ENCODE data around the gene CUL4A. TPM values are rescaled to one million over a fixed set of nuclear protein-coding genes. Genes with fewer than 3 reads are reported as not detected.

CUL4A gene
- total RNA-seq, 1 experiment from 2014 or later, result 97.1 TPM

GRCh38 chr13:113195360-113195759 is 14.1 kb upstream of the CUL4A start:
- Histone ChIP-seq H3K4me1 (ENCODE audit: low read length) (no peaks in the 10 kb centered on the region), H4K20me1 (ENCODE audit: insufficient read depth, low read depth, low read length) (peaks cover 15% of the 10 kb centered on the region; the same call in 1 of the 2 replicates), H3K4me3 (ENCODE audit: low read length) (no peak overlapping the region), H3K36me3 (ENCODE audit: insufficient read depth, low read length) (peaks cover 71% of the 10 kb centered on the region), H3K9me2 (replicated peaks; ENCODE audit: insufficient read depth, low read length) (no peaks in the 10 kb centered on the region), H3K4me2 (ENCODE audit: low read depth, low read length, poor library complexity, severe bottlenecking) (no peak overlapping the region), H2AFZ (ENCODE audit: low read length) (no peak overlapping the region), H3K79me2 (ENCODE audit: low read length) (peaks cover 29% of the 10 kb centered on the region), H3K9me3 (ENCODE audit: low read length) (no peaks in the 10 kb centered on the region), H3K9ac (ENCODE audit: low read length) (no peak overlapping the region), H3K27ac (ENCODE audit: low read length) (no peak overlapping the region), H3K27me3 (ENCODE audit: low read length) (no peaks in the 10 kb centered on the region)
- DNase-seq, result no peak

DNA sequence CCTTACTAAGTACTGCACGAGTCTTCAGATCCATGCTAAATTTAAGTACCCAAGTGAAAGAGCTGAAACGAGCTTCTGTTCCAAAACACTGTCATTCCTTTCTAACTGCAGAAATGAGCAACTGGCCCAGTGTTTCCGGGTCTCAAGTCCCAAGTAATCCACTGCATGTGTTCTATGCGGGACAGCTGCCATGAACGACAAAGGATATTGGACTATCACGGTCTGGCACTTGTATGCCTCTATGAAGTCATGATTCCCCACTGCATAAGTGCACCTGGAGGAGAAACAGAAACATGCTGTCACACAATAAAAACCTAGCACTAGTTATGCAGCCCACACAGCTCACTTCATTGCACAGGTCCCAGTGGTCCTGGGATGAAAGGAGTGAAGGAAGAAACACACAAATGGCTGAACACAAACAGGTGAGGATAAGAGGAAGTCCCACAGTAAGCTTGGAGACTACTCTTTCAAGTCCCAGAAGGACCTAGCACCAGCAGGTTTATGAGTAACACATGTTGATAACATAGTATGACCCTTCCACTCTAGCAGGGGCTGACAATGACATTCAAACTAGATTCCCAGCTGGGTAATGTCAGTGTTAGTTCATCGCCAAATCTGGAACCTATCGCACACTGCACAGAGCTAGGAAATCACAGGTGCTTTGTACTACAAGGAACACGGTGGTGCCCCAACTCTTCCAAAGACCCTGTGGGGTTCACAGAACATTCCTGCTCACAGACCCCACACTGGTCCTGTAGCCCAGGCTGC is 12.3 kb upstream of the CUL4A start:
- Histone ChIP-seq H3K9ac (ENCODE audit: low read length) (no peak overlapping the region), H3K27ac (ENCODE audit: low read length) (no peak overlapping the region), H3K9me2 (replicated peaks; ENCODE audit: insufficient read depth, low read length) (no peaks in the 10 kb centered on the region), H4K20me1 (ENCODE audit: insufficient read depth, low read depth, low read length) (peaks cover 20% of the 10 kb centered on the region; the same call in 1 of the 2 replicates), H3K9me3 (ENCODE audit: low read length) (no peaks in the 10 kb centered on the region), H3K27me3 (ENCODE audit: low read length) (no peaks in the 10 kb centered on the region), H3K4me2 (ENCODE audit: low read depth, low read length, poor library complexity, severe bottlenecking) (no peak overlapping the region), H3K4me1 (ENCODE audit: low read length) (no peaks in the 10 kb centered on the region), H3K4me3 (ENCODE audit: low read length) (no peak overlapping the region), H2AFZ (ENCODE audit: low read length) (no peak overlapping the region), H3K79me2 (ENCODE audit: low read length) (peaks cover 47% of the 10 kb centered on the region), H3K36me3 (ENCODE audit: insufficient read depth, low read length) (peaks cover 68% of the 10 kb centered on the region)
- no peak for DNase-seq

DNA sequence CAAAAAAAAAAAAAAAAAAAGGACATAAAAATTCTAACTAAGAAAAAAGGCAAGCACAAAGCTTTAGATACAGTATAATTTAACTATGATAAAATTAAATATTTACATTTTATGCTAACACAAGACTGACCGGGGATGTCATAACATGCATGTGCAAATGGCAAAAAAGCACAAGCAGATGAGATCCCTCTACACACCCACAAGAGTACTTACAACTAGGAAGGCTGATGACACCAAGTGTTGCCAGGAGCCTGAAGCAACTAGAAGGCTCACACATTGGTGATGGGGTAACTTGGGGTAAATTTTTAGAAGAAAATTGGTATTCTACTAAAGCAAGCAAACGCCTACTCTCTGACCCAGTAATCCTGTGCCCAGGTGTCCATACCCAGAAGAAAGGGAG is 7.6 kb upstream of the CUL4A start:
- DNase-seq, result no peak
- peaks cover 82% of the 10 kb centered on the region for H3K79me2 ChIP-seq (ENCODE audit: low read length)

GRCh38 chr13:113202912-113203311 is 6.5 kb upstream of the CUL4A start:
- no peak for DNase-seq
- Histone ChIP-seq H3K79me2 (ENCODE audit: low read length) (peaks cover 93% of the 10 kb centered on the region), H3K9me3 (ENCODE audit: low read length) (no peaks in the 10 kb centered on the region), H3K36me3 (ENCODE audit: insufficient read depth, low read length) (peaks cover 38% of the 10 kb centered on the region; the same call in 1 of the 2 replicates), H3K27ac (ENCODE audit: low read length) (no peak overlapping the region), H2AFZ (ENCODE audit: low read length) (no peak overlapping the region), H3K4me1 (ENCODE audit: low read length) (peaks cover 23% of the 10 kb centered on the region), H3K4me2 (ENCODE audit: low read depth, low read length, poor library complexity, severe bottlenecking) (no peak overlapping the region), H3K4me3 (ENCODE audit: low read length) (no peak overlapping the region), H4K20me1 (ENCODE audit: insufficient read depth, low read depth, low read length) (peaks cover 51% of the 10 kb centered on the region), H3K27me3 (ENCODE audit: low read length) (no peaks in the 10 kb centered on the region), H3K9me2 (replicated peaks; ENCODE audit: insufficient read depth, low read length) (no peaks in the 10 kb centered on the region), H3K9ac (ENCODE audit: low read length) (no peak overlapping the region)

More for the DNA sequence above, 7.6 kb upstream of the CUL4A start:
- Histone ChIP-seq H3K36me3 (ENCODE audit: insufficient read depth, low read length) (peaks cover 46% of the 10 kb centered on the region), H4K20me1 (ENCODE audit: insufficient read depth, low read depth, low read length) (peaks cover 51% of the 10 kb centered on the region), H3K9me3 (ENCODE audit: low read length) (no peaks in the 10 kb centered on the region), H2AFZ (ENCODE audit: low read length) (no peak overlapping the region), H3K4me3 (ENCODE audit: low read length) (no peak overlapping the region), H3K9ac (ENCODE audit: low read length) (no peak overlapping the region), H3K4me1 (ENCODE audit: low read length) (peaks cover 15% of the 10 kb centered on the region), H3K27ac (ENCODE audit: low read length) (no peak overlapping the region), H3K9me2 (replicated peaks; ENCODE audit: insufficient read depth, low read length) (no peaks in the 10 kb centered on the region), H3K27me3 (ENCODE audit: low read length) (no peaks in the 10 kb centered on the region), H3K4me2 (ENCODE audit: low read depth, low read length, poor library complexity, severe bottlenecking) (no peak overlapping the region)

DNA sequence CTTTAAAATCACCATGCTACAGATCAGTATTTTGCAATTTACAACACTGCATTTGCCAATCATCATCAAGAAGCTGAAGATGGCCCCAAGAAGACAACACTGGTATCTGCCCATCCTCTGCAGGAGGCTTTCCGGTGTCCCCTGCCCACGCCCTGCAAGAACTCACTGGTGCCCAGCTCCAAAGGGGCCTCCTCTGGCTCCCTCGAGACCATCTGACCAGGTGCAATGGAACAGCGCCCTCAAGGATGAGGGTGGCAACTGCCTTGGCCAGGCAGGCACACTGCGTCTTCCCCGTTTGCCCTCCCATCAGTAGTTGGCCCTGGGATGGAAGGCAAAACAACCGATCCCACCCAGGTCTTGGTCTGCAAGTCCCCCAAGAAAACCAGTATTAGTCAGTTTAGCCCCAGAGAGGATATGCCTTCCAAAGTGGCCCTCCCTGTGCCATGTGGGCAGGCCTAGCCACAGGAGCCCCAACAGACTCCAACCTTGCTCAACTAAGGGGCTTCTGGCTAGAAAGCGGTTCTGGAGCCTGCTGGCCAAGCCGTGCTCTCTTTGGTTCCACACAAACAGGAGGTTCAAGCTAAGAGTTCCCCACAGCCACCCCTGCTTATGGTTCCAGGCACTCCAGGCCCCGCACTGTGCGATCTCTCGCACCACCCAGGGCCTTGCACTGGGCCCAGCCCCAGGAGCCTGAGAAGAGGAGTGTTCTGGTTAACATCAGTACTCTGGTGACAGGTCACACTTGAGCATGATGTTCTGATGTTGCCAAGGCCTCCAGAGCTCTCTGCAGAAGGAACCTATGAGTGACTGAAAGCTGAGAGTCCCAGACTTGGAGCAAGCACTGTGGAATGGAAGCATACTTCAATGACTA is 5.7 kb upstream of the CUL4A start:
- H3K27ac ChIP-seq (ENCODE audit: low read length), result no peak overlapping the region
- peaks cover 51% of the 10 kb centered on the region for H4K20me1 ChIP-seq (ENCODE audit: insufficient read depth, low read depth, low read length)
- no peak overlapping the region for H2AFZ ChIP-seq (ENCODE audit: low read length)
- H3K79me2 ChIP-seq (ENCODE audit: low read length), result peaks cover 99% of the 10 kb centered on the region
- H3K9me2 ChIP-seq (replicated peaks; ENCODE audit: insufficient read depth, low read length), result no peaks in the 10 kb centered on the region
- H3K9me3 ChIP-seq (ENCODE audit: low read length), result no peaks in the 10 kb centered on the region
- H3K4me3 ChIP-seq (ENCODE audit: low read length), result no peak overlapping the region
- peaks cover 23% of the 10 kb centered on the region for H3K4me1 ChIP-seq (ENCODE audit: low read length)
- H3K9ac ChIP-seq (ENCODE audit: low read length), result no peak overlapping the region
- DNase-seq, result no peak
- H3K36me3 ChIP-seq (ENCODE audit: insufficient read depth, low read length), result peaks cover 33% of the 10 kb centered on the region; the same call in 1 of the 2 replicates
- H3K27me3 ChIP-seq (ENCODE audit: low read length), result no peaks in the 10 kb centered on the region
- no peak overlapping the region for H3K4me2 ChIP-seq (ENCODE audit: low read depth, low read length, poor library complexity, severe bottlenecking)

DNA sequence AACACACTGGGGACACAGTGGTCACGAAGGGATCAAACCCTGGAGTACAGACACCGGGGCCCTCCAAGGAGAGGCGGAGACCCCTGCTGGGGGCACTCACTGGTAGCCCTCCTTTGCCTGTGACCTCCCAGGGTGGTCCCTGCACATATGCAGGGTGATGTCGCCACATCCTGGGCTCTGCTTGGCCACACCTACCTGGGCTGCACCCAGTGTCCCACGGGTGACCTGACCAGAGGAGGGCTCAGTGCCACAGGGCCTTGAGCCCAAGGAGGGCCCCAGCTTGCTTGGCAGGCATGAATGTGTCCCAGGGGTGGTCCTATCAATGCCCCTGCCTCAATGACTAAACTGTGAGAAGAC is 5.1 kb upstream of the CUL4A start:
- Histone ChIP-seq H3K9ac (ENCODE audit: low read length) (no peak overlapping the region), H3K9me2 (replicated peaks; ENCODE audit: insufficient read depth, low read length) (no peaks in the 10 kb centered on the region), H4K20me1 (ENCODE audit: insufficient read depth, low read depth, low read length) (peaks cover 50% of the 10 kb centered on the region), H3K4me3 (ENCODE audit: low read length) (no peak overlapping the region), H2AFZ (ENCODE audit: low read length) (no peak overlapping the region), H3K4me1 (ENCODE audit: low read length) (peaks cover 23% of the 10 kb centered on the region), H3K27ac (ENCODE audit: low read length) (no peak overlapping the region), H3K27me3 (ENCODE audit: low read length) (no peaks in the 10 kb centered on the region), H3K79me2 (ENCODE audit: low read length) (peaks cover 94% of the 10 kb centered on the region), H3K9me3 (ENCODE audit: low read length) (no peaks in the 10 kb centered on the region), H3K36me3 (ENCODE audit: insufficient read depth, low read length) (peaks cover 27% of the 10 kb centered on the region; the same call in 1 of the 2 replicates), H3K4me2 (ENCODE audit: low read depth, low read length, poor library complexity, severe bottlenecking) (no peak overlapping the region)
- no peak for DNase-seq

DNA sequence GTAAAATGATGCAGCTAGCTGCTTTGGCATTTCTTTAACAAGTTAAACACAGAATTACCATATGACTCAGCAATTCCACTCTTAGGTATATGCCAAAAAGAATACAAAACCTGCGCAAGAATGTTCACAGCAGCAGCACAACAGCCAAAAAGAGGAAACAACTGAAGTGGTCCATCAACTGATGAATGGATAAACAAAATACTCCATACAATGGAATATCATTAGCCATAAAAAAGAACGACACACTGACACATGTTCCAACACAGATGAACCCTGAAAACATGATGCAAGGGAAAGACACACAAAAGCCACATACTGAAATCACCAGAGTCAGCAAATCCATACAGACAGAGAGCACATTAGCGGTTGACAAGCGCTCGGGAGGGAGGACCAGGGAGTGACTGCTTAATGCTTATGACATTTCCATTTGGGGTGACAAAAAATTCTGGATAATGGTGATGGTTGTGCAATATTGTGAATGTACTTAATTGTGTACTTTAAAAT is 3.9 kb upstream of the CUL4A start:
- H3K9me3 ChIP-seq (ENCODE audit: low read length), result no peaks in the 10 kb centered on the region
- H2AFZ ChIP-seq (ENCODE audit: low read length), result no peak overlapping the region
- H3K27me3 ChIP-seq (ENCODE audit: low read length), result no peaks in the 10 kb centered on the region
- H3K79me2 ChIP-seq (ENCODE audit: low read length), result peaks cover 90% of the 10 kb centered on the region
- H3K36me3 ChIP-seq (ENCODE audit: insufficient read depth, low read length), result peaks cover 20% of the 10 kb centered on the region; the same call in 1 of the 2 replicates
- H4K20me1 ChIP-seq (ENCODE audit: insufficient read depth, low read depth, low read length), result peaks cover 38% of the 10 kb centered on the region
- no peak overlapping the region for H3K27ac ChIP-seq (ENCODE audit: low read length)
- H3K9me2 ChIP-seq (replicated peaks; ENCODE audit: insufficient read depth, low read length), result no peaks in the 10 kb centered on the region
- H3K4me2 ChIP-seq (ENCODE audit: low read depth, low read length, poor library complexity, severe bottlenecking), result peak overlapping the region; percentile 77
- no peak overlapping the region; the same call in 1 of the 2 replicates for H3K9ac ChIP-seq (ENCODE audit: low read length)
- H3K4me1 ChIP-seq (ENCODE audit: low read length), result peaks cover 25% of the 10 kb centered on the region
- no peak for DNase-seq
- H3K4me3 ChIP-seq (ENCODE audit: low read length), result no peak overlapping the region

DNA sequence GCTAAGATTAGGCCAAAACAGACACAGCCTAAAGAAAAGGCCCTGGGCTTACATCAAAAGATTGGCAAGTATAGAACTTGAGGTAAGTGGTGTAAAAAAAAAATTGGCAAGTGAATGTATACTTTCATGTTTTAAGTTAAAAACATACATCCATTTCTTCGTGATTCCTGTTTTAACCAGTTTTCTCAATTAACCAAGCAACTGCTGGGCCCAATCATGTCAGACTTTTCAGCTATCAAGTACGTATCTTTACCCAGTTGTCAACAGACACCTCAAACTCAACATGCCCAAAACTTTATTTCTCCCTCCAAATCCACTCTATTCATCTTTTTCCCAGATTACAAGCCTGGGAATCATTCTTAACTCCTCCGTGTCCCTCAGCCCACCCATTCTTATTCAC is 2.0 kb upstream of the CUL4A start:
- Histone ChIP-seq H2AFZ (ENCODE audit: low read length) (no peak overlapping the region), H3K9ac (ENCODE audit: low read length) (peak overlapping the region; percentile 97), H3K27ac (ENCODE audit: low read length) (peak overlapping the region; percentile 46), H3K4me1 (ENCODE audit: low read length) (peaks cover 32% of the 10 kb centered on the region), H3K4me2 (ENCODE audit: low read depth, low read length, poor library complexity, severe bottlenecking) (peak overlapping the region; percentile 77), H3K9me2 (replicated peaks; ENCODE audit: insufficient read depth, low read length) (no peaks in the 10 kb centered on the region), H3K9me3 (ENCODE audit: low read length) (no peaks in the 10 kb centered on the region), H3K79me2 (ENCODE audit: low read length) (peaks cover 90% of the 10 kb centered on the region), H3K27me3 (ENCODE audit: low read length) (no peaks in the 10 kb centered on the region), H4K20me1 (ENCODE audit: insufficient read depth, low read depth, low read length) (peaks cover 35% of the 10 kb centered on the region), H3K4me3 (ENCODE audit: low read length) (peak overlapping the region; percentile 89), H3K36me3 (ENCODE audit: insufficient read depth, low read length) (peaks cover 33% of the 10 kb centered on the region)
- DNase-seq, result peak; percentile 50

Data from Karpas-422 (cell line).